Osteoblast (primary cell): ENCODE results near the gene DDIT3. TPM values are rescaled to one million over a fixed set of nuclear protein-coding genes. Genes with fewer than 3 reads are reported as not detected.

ENCODE experiments used
- DNase-seq: peaks from one replicate; pipeline ENCODE4 v3.0.0; 2011; ENCODE audit warnings: low spot score, mixed read lengths; ENCODE audit not compliant: insufficient read length; ENCODE audit errors: missing footprints
- H2AFZ ChIP-seq: 2 replicates; pipeline ENCODE4 v1.6.0; 2011; ENCODE audit warnings: mild to moderate bottlenecking, low read length
- H3K27ac ChIP-seq: 2 replicates; pipeline ENCODE4 v1.5.1; 2011; ENCODE audit warnings: mild to moderate bottlenecking, low read depth, low read length, moderate library complexity
- H3K27me3 ChIP-seq: 2 replicates; pipeline ENCODE4 v1.6.0; 2012; ENCODE audit warnings: mild to moderate bottlenecking, control low read depth, inconsistent platforms, low read length, moderate library complexity; ENCODE audit not compliant: insufficient read depth
- H3K36me3 ChIP-seq: 2 replicates; pipeline ENCODE4 v1.5.1; 2011; ENCODE audit warnings: mild to moderate bottlenecking, low read length, control low read depth, moderate library complexity; ENCODE audit not compliant: insufficient read depth
- H3K4me1 ChIP-seq: 2 replicates; pipeline ENCODE4 v1.5.1; 2011; ENCODE audit warnings: mild to moderate bottlenecking, low read length, control low read depth, moderate library complexity; ENCODE audit not compliant: insufficient read depth
- H3K4me2 ChIP-seq: 2 replicates; pipeline ENCODE4 v1.6.0; 2011; ENCODE audit warnings: mild to moderate bottlenecking, low read length; ENCODE audit not compliant: insufficient read depth
- H3K4me3 ChIP-seq: fragments of 200-600 bp; sonication (generic); 3 replicates; pipeline ENCODE4 v1.5.1; 2012; ENCODE audit warnings: mild to moderate bottlenecking, low read length, inconsistent platforms; ENCODE audit not compliant: insufficient read depth
- H3K79me2 ChIP-seq: 2 replicates; pipeline ENCODE4 v1.6.0; 2012; ENCODE audit warnings: mild to moderate bottlenecking, low read length, control low read depth, inconsistent platforms; ENCODE audit not compliant: insufficient read depth
- H3K9me3 ChIP-seq: 2 replicates; pipeline ENCODE4 v1.5.1; 2011; ENCODE audit warnings: low read depth, low read length, control low read depth
- H4K20me1 ChIP-seq: 2 replicates; pipeline ENCODE4 v1.6.0; 2012; ENCODE audit warnings: mild to moderate bottlenecking, low read length, control low read depth; ENCODE audit not compliant: insufficient read depth
- total RNA-seq: library from RNA; depleted of rRNA; stranded (reverse); fragments of >200 nt; gene quantifications from 2 replicates; pipeline ENCODE4 v1.2.3, GENCODE V29; 2012
- TF ChIP-seq, protein P1 (sequence below): IDR thresholded peaks from 2 replicates; pipeline ENCODE4 v1.5.1; 2011; ENCODE audit warnings: mild to moderate bottlenecking, low read depth, low read length, moderate library complexity; ENCODE audit errors: extremely low read depth

DDIT3 gene
- total RNA-seq, 1 donor: 136 TPM

DNA sequence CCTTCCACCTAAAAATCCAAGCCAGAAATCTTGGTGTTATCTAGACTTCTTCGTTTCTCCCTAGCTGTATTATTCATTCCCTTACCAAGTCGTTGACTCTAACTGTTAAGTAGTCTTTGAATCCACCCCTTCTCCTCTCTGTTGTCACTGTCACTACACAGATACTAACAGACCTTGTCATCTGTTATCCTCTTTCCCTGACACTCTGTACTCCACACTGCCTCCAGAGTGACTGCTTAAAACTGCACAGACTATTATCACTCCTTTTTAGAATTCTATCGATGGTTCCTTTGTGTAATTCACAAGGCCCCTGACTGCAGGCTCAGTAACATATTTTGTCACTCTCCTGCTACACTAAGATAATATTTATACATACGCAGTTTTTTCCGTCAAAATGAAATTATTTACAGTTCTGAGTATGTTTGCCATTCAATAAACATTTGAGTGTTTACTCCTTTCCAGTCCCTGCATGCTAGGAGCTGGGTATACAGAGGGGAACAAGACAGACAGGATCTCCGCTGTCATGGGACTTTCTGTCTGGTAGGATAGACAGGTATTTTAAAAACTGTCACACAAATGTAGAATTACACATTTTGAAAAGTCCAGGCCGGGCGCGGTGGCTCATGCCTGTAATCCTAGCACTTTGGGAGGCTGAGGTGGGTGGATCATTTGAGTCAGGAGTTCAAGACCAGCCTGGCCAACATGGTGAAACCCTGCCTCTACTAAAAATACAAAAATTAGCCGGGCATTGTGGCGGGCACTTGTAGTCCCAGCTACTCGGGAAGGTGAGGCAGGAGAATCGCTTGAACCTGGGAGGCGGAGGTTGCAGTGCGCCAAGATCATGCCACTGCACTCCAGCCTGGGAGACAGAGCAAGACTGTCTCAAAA, 28.7 kb downstream of the DDIT3 start:
- H3K4me1 ChIP-seq: peaks cover 9% of the 10 kb centered on the region
- H3K79me2 ChIP-seq: peaks cover 42% of the 10 kb centered on the region
- H3K9me3 ChIP-seq: no peaks in the 10 kb centered on the region
- H3K4me3 ChIP-seq: no peak overlapping the region
- DNase-seq: no peak
- TF ChIP-seq, protein P1, sequence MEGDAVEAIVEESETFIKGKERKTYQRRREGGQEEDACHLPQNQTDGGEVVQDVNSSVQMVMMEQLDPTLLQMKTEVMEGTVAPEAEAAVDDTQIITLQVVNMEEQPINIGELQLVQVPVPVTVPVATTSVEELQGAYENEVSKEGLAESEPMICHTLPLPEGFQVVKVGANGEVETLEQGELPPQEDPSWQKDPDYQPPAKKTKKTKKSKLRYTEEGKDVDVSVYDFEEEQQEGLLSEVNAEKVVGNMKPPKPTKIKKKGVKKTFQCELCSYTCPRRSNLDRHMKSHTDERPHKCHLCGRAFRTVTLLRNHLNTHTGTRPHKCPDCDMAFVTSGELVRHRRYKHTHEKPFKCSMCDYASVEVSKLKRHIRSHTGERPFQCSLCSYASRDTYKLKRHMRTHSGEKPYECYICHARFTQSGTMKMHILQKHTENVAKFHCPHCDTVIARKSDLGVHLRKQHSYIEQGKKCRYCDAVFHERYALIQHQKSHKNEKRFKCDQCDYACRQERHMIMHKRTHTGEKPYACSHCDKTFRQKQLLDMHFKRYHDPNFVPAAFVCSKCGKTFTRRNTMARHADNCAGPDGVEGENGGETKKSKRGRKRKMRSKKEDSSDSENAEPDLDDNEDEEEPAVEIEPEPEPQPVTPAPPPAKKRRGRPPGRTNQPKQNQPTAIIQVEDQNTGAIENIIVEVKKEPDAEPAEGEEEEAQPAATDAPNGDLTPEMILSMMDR: peak; percentile 14
- no peak overlapping the region for H3K27ac ChIP-seq
- no peak overlapping the region for H3K4me2 ChIP-seq
- peaks cover 37% of the 10 kb centered on the region for H3K36me3 ChIP-seq
- H3K27me3 ChIP-seq: no peaks in the 10 kb centered on the region
- H2AFZ ChIP-seq: no peak overlapping the region
- H4K20me1 ChIP-seq: peaks cover 12% of the 10 kb centered on the region

DNA sequence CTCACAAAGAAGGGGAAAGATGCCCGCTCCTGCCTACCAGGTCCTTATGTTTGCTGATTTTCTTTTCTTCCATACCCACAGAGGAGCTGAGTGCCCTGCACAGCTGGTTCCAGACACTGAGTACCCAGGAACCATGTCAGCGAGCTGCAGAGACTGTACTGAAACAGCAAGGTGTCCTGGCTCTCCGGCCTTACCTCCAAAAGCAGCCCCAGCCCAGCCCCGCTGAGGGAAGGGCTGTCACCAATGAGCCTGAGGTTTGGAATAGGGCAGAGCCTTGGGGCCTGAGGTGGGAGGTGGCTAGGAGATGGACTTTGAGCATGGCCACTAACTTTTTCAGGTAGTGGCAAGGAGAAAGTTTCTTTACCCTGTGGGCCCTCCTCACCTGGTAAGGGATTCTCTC, 30.2 kb downstream of the DDIT3 start:
- no peaks in the 10 kb centered on the region for H3K27me3 ChIP-seq
- no peak for DNase-seq
- no peak overlapping the region for H3K4me2 ChIP-seq
- H4K20me1 ChIP-seq: peaks cover 12% of the 10 kb centered on the region
- no peak overlapping the region for H2AFZ ChIP-seq
- peaks cover 9% of the 10 kb centered on the region for H3K4me1 ChIP-seq
- H3K27ac ChIP-seq: peak overlapping the region; percentile 1
- TF ChIP-seq, protein P1: no peak
- H3K79me2 ChIP-seq: peaks cover 42% of the 10 kb centered on the region
- no peaks in the 10 kb centered on the region for H3K9me3 ChIP-seq
- H3K36me3 ChIP-seq: peaks cover 34% of the 10 kb centered on the region
- H3K4me3 ChIP-seq: no peak overlapping the region

DNA sequence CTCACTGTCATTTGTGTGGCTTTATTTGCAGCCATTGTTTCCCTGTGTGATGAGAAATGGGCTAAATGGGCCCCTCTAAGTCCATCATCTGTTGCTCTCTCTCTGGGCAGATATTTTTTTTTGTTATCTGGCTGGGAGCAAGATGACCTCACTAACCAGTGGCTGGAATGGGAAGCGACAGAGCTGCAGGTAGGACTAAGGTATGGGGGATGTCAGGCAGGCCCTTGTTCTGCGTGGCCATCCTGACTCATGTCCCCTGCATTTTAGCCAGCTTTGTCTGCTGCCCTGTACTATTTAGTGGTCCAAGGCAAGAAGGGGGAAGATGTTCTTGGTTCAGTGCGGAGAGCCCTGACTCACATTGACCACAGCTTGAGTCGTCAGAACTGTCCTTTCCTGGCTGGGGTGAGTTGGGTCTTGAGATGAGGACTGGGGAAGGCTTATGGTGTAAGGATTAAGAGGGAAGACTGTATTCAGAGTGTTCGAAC, 31.1 kb downstream of the DDIT3 start:
- Histone ChIP-seq H3K79me2 (peaks cover 42% of the 10 kb centered on the region), H3K9me3 (no peaks in the 10 kb centered on the region), H3K27me3 (no peaks in the 10 kb centered on the region), H3K4me2 (peak overlapping the region; percentile 87), H3K36me3 (peaks cover 34% of the 10 kb centered on the region), H3K4me1 (peaks cover 9% of the 10 kb centered on the region), H4K20me1 (peaks cover 12% of the 10 kb centered on the region), H3K27ac (peak overlapping the region; percentile 1), H2AFZ (no peak overlapping the region), H3K4me3 (peak overlapping the region; percentile 94)
- no peak for DNase-seq
- TF ChIP-seq, protein P1: no peak
